HG03060 (cell line): ENCODE measurements around the gene NUDCD3.

Experiments
- ATAC-seq: cut with Tn5 transposase; IDR thresholded peaks from one replicate; pipeline ENCODE4 v1.9.1; 2021; ENCODE audit warnings: low read depth, moderate number of reproducible peaks; ENCODE audit not compliant: unreplicated experiment

Gene NUDCD3

GRCh38 chr7:44330331-44330730 is 160.1 kb downstream of the NUDCD3 start:
- no peak for ATAC-seq

GRCh38 chr7:44329888-44330287 is 160.6 kb downstream of the NUDCD3 start:
- no peak for ATAC-seq
